ENCODE data around the gene EDIL3.

EDIL3 gene

DNA sequence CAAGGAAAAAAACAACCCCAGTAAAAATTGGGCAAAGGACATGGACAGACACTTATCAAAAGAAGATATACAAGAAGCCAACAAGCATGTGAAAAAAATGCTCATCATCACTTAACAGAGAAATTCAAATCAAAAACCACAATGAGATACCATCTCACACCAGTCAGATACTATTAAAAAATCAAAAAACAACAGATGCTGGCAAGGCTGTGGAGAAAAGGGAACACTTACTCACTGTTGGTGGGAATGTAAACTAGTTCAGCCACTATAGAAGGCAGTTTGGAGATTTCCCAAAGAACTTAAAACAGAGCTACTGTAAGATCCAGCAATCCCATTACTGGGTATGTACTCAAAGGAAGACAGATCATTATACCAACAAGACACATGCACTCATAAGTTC, 157.4 kb downstream of the EDIL3 start:
- TF ChIP-seq CTCF (IDR thresholded peaks at IDR 0.05; ENCODE audit: insufficient read depth, missing control alignments): no peak
- DNase-seq (ENCODE audit: insufficient read length, low spot score): no peak
- no peak for FAIRE-seq

DNA sequence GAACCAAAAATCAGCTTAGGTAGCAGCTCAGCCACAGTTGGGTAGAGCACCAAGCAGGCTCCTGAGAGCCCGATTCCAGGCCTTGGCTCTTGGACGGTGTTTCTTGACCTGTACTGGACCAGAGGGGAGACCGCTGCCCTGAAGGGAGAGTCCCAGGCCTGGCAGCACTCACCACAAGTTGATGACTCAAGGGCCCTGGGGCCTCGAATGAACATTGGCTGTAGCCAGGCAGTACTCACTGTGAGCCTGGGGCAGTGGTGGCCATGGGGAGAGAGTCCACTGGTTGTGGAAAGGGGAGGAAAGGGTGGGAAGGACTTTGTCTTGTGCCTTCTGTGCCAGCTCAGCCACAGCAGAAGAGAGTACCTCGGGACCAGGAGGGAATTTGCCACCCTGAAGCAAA, 166.1 kb downstream of the EDIL3 start:
- no peak for TF ChIP-seq CTCF (IDR thresholded peaks at IDR 0.05; ENCODE audit: insufficient read depth, missing control alignments)
- FAIRE-seq (no peak), DNase-seq (ENCODE audit: insufficient read length, low spot score) (no peak)

GRCh38 chr5:84215521-84215920, 169.2 kb downstream of the EDIL3 start:
- TF ChIP-seq CTCF (IDR thresholded peaks at IDR 0.05; ENCODE audit: insufficient read depth, missing control alignments): no peak
- DNase-seq (ENCODE audit: insufficient read length, low spot score): no peak
- no peak for FAIRE-seq

GRCh38 chr5:84213861-84214260, 170.8 kb downstream of the EDIL3 start:
- TF ChIP-seq CTCF (IDR thresholded peaks at IDR 0.05; ENCODE audit: insufficient read depth, missing control alignments): no peak
- DNase-seq (ENCODE audit: insufficient read length, low spot score): no peak
- FAIRE-seq: no peak

- no peak for TF ChIP-seq CTCF (IDR thresholded peaks at IDR 0.05; ENCODE audit: insufficient read depth, missing control alignments)
- FAIRE-seq (no peak), DNase-seq (ENCODE audit: insufficient read length, low spot score) (no peak)
Measured at GRCh38 chr5:84213212-84213611, 171.5 kb downstream of the EDIL3 start.

DNA sequence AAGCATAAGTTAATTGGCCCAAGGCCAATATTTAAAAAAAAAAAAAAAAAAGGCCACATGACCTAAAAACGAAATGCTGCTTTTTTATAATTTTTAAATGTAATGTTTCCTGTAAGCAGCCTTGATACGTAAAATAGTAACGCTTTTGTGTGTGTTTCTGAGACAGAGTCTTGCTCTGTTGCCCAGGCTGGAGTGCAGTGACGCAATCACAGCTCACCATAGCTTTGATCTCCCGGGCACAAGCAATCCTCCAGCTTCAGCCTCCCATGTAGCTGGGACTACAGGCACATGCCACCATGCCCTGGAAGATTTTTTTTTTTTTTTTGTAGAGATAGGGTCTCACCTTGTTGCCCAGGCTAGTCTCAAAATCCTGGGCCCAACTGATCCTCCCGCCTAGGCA, 179.9 kb downstream of the EDIL3 start:
- TF ChIP-seq CTCF (IDR thresholded peaks at IDR 0.05; ENCODE audit: insufficient read depth, missing control alignments): no peak
- DNase-seq (ENCODE audit: insufficient read length, low spot score) (no peak), FAIRE-seq (no peak)

- no peak for DNase-seq (ENCODE audit: insufficient read length, low spot score)
- TF ChIP-seq CTCF (IDR thresholded peaks at IDR 0.05; ENCODE audit: insufficient read depth, missing control alignments): no peak
- no peak for FAIRE-seq
Measured at GRCh38 chr5:84202136-84202535, 182.5 kb downstream of the EDIL3 start.

All from D721Med (cell line).